ENCODE results near the gene TBP. TPM values are rescaled to one million over a fixed set of nuclear protein-coding genes. Genes with fewer than 3 reads are reported as not detected.

Gene TBP
- total and polyA plus RNA-seq, 11 donors = 6.5 to 19.1 (median 8.8) TPM

Other genes with a start within 250 kb of the TBP start
- 10 to 100 TPM; 12.1 to 29.4 (median 19.9) TPM for gene FAM120B, start 247.6 kb upstream of the TBP start, total RNA-seq
- gene FAM120B, start 247.6 kb upstream of the TBP start, polyA plus RNA-seq = 1 to 10 TPM; 6.6 to 7.3 TPM
- gene PSMB1, start 1.1 kb upstream of the TBP start, total RNA-seq = 100 to 1,000 TPM; 124 to 273 (median 146) TPM
- gene PSMB1, start 1.1 kb upstream of the TBP start, polyA plus RNA-seq = 100 to 1,000 TPM; 287 to 313 TPM
- 10 to 100 TPM; 29.9 to 51.4 (median 37.4) TPM for gene PDCD2, start 30.3 kb downstream of the TBP start, total RNA-seq
- 10 to 100 TPM; 25.3 to 55.5 TPM for gene PDCD2, start 30.3 kb downstream of the TBP start, polyA plus RNA-seq

All from heart left ventricle (tissue), 11 donors.